CD4-positive, alpha-beta T cell treated with Interleukin-15 for 4 hours (primary cell): ENCODE data around the gene SHE.
"Not testable (repeated sequence)": the region's sequence is repeated elsewhere in the genome, so short reads cannot be mapped to it uniquely, and the experiment has no call there.

ENCODE experiments used
- DNase-seq: peaks from one replicate; pipeline ENCODE4 v3.0.0-alpha.2; 2020; ENCODE audit warnings: low spot score

SHE gene

GRCh38 chr1:154514066-154514553 lies 11.9 kb upstream of the SHE start:
- DNase-seq: no peak

DNA sequence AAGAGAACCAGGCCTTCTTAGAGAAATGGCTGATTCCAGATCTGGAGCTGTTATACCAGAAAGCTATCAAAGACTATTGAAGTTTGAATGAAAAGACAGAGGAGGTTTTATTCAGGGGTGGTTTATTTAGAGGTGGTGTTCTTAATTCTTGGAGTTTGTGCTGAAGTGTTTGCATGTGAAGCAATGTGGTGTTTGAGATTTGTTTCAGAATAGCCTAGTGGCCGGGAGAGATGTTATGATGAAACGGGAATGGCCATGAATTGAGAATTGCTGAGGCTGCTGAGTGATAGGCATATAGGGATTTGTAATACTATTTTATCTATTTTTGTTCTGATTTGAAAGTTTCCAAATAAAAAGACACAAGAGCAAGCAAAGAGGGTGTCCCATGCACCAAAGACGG lies 10.5 kb upstream of the SHE start:
- no peak for DNase-seq

DNA sequence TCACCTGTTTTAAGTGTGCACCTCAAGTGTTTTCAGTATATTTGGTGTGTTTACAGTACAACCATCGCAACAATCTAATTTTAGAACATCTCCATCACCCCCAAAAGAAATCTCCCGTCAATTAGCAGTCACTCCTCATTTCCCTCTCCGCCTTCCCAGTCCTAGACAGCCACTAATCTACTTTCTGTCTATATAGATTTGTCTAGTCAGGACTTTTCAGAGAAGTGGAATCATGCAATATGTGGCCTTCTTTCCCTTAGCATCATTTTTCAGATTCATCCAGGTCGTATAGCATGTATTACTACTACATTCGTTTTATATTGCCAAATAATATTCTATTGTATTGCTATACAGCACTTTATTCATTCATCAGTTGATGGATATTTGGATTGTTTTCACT lies 1.7 kb upstream of the SHE start:
- DNase-seq: no peak

- DNase-seq: no peak
Observed at GRCh38 chr1:154502744-154503115, 518 bp upstream of the SHE start.

DNA sequence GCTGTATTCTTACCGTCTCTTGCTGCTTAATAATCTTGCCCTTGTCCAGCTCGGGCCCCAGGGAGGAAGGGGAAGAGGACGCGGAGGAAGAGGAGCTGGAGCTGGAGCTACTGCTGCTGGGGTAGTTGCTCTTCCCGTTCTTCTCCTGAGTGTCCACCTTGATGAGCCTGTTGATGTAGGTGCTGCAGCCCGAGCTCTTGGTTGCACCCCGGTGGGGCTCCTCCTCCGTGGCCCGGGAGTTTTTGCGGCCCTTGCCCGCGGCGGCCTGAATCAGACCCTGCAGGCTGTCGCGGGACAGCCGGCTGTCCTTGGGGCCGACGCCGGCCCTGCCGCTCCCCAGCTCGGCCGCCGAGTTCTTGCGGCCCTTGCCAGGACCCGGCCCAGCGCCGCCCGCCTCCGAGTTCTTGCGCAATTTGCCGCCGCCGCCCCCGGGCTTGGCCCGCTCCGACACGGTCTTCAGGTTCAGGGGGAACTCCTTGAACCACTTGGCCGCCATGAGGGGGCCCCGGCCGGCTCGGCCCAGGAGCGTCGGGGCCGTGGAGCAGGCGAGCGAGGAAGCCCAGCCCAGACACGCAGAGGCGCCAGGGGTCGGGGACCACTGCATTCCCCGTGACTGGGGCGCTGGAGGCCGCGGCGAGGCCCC lies 668 bp downstream of the SHE start:
- no peak for DNase-seq

DNA sequence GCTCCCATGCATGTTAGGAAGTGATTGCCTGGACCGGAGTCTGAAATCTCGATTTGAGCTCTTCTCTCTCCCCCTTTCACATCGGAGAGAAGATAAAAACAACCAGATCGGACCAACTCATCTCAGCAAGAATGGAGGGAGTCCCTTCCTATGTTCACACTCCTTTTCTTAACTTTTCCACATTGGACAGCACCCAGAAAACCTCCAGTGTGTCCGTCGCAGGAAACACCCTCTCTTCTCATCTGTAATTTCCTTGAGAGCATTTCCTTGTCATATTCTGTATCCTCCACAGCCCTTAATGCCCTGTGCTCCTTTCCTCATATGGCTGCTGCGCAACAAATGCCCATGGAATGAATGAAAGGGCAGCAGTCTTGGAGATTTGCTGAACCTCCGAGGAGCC lies 1.7 kb downstream of the SHE start:
- no peak for DNase-seq

DNA sequence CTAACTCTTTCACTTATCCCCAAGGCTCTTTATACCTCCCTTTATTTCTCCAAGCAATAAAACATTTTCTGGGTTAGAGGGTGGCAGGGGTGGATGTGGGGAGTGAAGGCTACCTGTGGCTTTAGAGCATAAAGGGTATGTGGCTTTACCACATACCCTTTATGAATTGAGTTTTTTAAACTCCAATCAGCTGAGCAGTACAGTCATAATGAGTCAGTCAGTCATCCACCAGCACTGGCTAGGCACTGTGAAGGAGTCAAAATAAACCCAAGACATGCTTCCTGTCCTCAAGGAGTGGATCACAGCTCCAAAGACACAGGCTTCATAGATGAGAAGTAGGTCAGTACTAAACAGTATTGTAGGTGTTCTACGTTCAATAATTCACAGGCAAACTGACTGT lies 2.8 kb downstream of the SHE start:
- no peak for DNase-seq

DNA sequence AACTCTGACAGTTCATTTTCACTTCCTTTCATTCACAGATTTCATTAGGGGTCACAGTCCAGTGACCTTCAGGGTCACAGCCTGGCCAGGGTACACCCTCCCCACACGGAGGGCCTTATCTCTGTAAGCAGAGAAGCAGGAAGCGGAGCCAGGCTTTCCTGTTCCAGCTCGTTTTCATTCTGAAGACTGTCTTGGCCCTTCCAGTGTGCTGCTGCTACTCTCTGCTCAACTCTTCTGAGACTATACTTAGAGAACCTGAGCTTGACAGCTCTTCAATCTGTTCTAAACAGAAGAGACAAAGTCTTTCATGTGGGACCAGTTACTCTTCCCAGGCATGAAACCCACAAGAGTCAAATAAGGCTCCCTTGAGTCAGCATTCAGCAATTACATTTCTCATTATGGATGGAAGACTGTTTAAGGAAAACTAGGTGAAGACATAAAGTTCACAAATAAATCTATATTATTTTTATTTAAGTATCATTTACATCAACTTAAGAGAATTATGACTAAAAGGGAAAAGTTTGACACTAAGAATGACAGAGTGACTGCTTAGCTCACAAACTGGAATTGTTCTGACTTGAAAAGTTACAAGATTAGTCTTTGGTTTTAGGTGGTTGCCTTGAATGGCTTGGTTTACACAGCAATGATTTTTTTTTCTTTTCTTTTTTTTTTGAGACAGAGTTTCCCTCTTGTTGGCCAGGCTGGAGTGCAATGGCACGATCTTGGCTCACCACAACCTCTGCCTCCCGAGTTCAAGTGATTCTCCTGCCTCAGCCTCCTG lies 5.0 kb downstream of the SHE start:
- no peak for DNase-seq

DNA sequence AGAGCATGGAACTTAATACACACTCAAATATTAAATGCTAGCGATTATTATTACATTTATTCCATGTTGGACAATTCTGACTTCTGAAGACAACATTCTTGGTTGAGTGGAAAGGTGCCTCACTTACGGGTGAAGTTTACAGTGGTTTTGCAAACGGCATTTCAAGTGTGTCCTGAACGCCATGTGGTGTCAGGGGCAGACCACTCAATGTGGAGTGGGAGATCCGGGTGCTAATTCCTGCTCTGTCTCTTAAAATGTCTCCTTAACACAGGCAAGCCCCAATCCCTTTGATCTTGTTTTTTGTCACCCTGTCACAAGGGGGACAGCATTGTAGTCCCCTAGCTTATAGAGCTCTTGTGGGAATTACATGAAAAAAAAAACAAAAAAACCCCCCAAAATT lies 5.8 kb downstream of the SHE start:
- DNase-seq: no peak

- DNase-seq: no peak
Observed at GRCh38 chr1:154495496-154496273, 6.5 kb downstream of the SHE start.

DNA sequence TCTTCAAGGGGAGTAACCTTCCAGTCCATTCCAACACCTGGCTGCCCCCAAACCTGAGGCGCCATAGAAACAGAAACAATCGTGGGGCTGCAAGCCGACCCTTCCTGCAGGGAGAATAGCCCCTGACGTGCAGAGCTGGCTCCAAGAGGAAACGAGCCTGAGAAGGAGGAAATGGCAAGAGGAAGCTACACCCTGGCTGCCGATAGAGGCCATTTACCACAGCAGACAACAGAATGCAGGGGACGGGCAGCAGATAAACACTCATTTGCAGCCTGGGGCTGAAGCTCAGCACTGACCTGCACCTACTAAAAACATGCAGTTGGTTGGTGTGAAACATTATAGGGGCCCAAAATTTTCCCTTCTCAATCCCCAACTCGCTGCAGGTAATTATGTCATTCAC lies 8.9 kb downstream of the SHE start:
- peak; percentile 32 for DNase-seq

GRCh38 chr1:154492115-154492514 lies 10.1 kb downstream of the SHE start:
- no peak for DNase-seq

- no peak for DNase-seq
Observed at GRCh38 chr1:154490317-154490716, 11.9 kb downstream of the SHE start.

GRCh38 chr1:154489695-154490274 lies 12.4 kb downstream of the SHE start:
- DNase-seq: no peak

DNA sequence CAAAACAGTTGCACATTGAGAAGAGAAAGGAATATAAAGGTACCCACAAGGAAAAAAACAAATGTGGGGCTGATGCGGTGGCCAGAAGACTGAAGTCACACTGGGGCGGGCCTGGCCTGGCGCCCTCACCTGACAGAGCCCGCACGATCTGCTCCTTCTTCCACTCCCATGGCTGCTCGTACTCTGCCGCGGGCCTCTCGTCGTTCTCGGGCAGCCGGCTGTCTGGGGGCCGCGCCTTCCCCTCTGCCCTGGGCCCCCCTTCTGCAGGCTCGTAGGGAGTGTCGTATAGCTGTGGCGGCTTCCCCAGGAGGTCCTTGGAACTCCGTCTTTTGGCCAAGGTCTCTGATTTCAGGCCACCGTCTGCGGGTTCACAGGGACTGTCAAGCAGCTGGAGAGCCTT lies 13.3 kb downstream of the SHE start:
- no peak for DNase-seq

GRCh38 chr1:154486756-154487155 lies 15.5 kb downstream of the SHE start:
- not testable (repeated sequence) for DNase-seq

- no peak for DNase-seq
Observed at GRCh38 chr1:154485910-154486496, 16.2 kb downstream of the SHE start.

DNA sequence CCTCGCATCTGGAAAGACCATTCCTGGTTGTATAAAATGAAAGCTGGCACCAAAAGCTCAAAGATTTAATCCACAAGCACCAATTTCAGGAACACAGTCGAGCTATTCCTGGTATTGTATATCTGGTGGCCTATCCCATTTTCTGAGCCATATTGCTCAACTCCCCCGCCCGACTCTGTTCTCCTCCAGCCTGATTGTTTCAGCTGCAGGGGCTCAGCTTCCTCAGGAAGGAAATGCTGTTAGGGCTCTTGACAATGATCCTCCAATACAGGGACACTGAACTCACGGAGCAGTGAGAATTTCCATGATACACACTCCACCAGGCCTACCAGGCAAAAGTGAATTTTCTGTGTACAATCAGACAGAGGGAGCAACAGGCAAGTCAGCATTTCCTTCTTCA lies 17.1 kb downstream of the SHE start:
- DNase-seq: no peak

DNA sequence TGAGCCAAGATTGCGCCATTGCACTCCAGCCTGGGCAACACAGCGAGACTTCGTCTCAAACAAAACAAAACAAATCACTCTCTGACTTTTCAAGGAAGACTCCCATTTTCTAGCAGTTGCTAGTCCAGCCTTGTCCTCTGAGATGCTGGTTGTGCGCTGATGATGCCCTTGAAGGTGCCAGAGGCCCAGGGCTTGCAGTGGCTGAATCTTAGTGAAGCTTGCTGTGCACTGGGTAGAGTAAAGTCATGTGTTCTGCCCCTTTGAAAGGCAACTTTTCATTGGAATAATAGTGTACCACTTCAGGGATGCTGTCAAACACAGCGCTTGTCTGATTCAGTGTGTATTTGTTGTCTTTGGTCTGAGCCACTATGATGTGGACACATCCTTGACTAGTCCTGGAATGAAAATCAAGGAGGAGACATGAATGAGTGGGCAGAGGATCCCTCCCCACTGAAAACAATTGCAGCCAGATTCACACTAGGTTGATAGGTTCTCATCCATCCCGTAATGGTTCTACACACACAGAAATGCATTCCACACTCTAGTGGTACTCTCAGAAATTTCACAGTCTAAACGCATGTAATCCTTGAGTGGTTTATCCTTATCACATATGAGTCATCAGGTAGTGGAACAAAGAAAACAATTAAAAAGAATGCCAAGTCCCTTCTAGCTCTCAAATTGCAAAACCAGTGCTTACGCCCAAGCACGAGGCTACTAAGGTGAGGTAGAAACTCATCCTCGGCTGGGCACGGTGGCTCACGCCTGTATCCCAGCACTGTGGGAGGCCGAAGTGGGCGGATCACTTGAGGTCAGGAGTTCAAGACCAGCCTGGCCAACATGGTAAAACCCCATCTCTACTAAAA lies 18.0 kb downstream of the SHE start:
- DNase-seq: no peak

DNA sequence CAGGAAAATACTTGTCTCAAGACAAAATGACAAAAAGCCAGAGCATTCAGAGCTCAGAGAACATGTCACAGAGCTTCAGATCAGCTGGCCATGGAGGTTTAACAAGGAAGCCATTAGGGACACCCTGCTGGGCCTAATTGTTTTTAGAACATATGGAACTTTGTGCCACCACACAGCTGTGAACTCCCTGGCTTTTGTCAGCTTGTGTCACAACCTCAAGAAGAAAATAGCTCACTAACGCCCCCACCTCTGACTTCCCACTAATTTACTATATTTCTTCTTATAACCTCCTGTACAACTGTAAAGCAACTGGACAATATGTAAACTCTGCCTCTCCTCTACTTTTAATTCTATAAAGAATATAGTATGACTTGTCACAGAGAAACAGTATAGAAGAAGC lies 21.2 kb downstream of the SHE start:
- no peak for DNase-seq

DNA sequence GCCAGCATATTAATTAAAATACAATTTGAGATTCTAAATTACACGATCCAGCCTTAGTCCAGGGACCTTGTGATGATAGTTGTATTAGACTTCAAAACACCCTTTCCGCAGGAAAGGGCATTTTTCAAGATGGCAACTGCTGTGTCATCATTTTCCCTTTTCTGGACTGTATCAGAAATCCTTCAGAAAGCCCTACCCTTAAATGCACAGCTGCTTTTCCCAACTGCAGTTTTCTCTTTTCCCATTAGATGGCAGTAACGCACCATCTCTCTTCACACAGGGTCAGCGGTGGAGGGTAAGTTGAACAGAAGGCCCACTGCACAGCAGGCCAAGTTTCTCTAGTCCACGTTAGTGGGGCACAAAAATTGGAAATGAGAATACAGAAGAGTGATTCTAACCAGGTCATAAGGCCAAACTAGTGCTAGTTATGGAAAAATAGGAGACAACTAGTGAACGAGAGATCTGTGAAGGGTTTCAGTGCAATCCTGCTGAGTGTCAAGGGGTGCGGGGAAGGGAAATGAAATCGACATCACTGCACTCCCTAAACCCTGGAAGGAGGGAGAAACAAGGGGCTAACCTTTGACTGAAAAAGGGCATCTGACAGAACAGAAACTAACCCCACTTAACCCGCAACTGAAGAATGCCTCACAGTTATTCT lies 22.3 kb downstream of the SHE start:
- DNase-seq: peak; percentile 81
